Skin of body (tissue), 2 donors: ENCODE measurements around the gene DERA. TPM values are rescaled to one million over a fixed set of nuclear protein-coding genes. Genes with fewer than 3 reads are reported as not detected.
A peak's percentile ranks its signal among the peaks of the same experiment; 100 is the strongest.
"Not testable (repeated sequence)": the region's sequence is repeated elsewhere in the genome, so short reads cannot be mapped to it uniquely, and the experiment has no call there.

Experiments used
- DNase-seq: peaks from one replicate; lab custom pipeline; 2025; lab: John Stamatoyannopoulos, UW
- total RNA-seq: library from RNA; depleted of rRNA; stranded (reverse); fragments of >200 nt; gene quantifications from one replicate; pipeline ENCODE4 v1.2.3, GENCODE V29; 2014

DERA gene
- total RNA-seq, 1 donor from 2014 or later, result 33.8 TPM

DNA sequence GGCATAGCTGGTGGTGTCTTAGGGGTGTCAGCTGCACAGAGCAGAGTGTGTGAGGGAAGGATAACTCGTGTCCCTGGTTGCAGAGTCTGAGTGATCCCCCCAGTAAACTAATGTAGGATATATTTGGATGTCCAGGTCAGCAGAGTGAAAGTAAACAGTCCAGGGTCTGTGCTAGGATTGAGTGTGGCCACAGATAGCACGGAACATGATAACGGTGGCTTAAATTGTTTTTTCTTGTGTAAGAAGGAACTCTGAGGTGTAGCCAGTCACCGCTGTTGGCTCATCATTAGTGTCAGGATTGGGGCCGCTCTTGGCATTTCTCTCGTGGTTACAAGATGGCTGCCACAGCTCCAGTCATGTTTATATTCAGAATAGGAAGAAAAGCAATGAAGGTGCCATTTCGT, 97.3 kb downstream of the DERA start:
- DNase-seq, result no peak

DNA sequence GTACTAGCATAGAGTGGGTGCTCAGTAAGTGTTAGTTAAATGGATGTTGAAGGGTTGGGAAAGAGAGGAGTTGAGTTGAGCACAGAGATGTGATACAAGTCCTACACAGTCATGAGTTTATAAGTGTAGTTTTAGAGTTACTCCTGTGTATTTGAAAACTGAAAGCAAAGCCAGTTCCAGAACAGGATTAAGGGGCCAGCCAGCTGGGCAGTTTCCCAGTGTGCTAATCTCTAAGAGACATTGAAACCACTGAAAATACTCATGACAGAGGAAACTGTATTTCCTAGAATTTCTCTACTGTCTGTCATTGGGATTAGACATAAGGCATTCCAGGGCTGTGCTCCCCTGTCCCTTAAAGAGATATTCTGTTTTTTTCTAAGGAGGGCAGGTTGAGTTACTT, 101.0 kb downstream of the DERA start:
- peak; percentile 65 for DNase-seq

DNA sequence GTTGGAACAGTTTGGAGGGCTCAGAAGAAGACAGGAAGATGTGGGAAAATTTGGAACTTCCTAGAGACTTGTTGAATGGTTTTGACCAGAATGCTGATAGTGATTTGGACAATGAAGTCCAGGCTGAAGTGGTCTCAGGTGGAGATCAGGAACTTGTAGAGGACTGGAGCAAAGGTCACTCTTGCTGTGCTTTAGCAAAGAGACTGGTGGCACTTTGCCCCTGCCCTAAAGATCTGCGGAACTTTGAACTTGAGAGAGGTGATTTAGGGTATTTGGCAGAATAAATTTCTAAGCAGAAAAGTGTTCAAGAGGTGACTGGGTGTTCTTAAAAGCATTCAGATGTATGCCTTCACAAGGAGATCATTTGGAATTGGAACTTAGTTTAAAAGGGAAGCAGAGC, 102.6 kb downstream of the DERA start:
- DNase-seq, result not testable (repeated sequence)

DNA sequence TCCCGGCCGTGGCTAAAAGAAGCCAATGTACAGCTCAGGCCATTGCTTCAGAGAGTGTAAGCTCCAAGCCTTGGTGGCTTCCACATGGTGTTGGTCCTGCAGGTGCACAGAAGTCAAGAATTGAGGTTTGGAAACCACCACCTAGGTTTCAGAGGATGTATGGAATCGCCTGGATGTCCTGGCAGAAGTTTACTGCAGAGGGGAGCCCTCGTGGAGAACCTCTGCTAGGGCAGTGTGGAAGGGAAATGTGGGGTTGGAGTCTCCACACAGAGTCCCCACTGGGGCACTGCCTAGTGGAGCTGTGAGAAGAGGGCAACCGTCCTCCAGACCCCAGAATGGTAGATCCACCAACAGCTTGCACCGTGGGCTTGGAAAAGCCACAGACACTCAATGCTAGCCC, 103.3 kb downstream of the DERA start:
- DNase-seq, result not testable (repeated sequence)

DNA sequence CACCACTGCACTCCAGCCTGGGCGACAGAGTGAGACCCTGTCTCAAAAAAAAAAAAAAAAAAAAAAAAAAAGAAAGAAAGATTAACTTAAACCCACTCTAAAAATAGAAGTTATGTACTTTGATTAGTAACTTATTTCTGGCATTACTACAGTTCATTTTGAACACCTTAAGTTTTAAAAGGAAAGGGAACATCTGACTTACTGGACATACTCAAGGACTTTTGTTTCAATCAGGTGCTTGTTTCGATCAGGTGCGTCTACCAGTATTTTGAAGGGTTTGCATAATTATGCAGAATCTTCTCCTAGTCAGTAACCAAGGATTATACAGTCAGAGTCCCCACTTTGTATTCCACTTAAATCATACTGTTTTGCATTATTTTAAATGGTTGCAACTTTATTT, 105.6 kb downstream of the DERA start:
- DNase-seq, result no peak

DNA sequence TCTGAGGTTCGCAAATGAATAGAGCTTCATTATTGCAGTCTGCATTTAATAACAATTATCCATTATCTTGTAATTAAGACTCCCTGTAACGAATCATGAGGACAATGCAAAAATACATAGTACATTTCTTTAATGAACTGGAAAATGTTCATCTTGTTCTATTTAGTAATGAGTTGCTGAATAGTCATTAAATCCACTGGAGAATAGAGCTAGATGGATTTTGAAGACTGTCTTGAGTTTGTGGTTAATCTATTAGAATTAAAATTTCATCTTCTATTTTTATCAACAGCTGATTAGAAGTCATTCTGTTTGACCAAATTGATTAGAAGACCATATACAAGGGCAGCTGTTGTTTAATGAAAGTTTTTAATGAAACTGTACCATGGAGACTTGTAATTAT, 107.2 kb downstream of the DERA start:
- no peak for DNase-seq

DNA sequence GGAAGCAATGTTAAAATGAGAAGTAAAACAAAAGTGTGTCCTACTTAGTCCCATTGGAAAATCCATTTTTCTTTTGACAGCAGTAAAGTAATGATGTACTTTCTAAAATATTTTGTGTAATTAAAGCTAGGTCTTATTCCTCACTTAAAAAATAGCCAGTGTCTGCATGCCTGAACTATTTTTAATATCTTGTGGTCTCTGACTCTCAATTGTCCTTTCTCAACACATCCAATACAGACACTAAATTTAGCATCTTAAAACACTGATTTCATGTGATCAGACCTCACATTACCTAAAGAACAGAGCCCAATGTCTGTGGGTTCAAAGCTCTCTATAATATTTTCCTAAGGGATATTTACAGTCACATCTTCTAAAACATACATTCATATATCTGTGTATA, 108.0 kb downstream of the DERA start:
- DNase-seq, result no peak

DNA sequence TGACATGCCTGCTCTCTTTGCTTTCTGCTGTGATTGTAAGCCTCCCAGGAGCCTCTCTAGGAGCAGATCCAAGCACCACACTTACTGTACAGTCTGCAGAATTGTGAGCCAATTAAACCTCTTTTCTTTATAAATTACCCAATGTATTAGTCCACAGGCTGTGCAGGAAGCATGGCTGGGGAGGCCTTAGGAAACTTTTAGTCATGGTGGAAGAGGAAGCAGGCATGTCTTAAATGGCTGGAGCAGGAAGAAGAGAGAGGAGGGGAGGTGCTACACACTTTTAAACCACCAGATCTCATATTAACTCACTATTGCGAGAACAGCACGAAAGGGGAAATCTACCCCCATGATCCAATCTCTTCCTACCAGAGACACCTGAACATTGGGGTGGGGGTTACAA, 108.9 kb downstream of the DERA start:
- no peak for DNase-seq

DNA sequence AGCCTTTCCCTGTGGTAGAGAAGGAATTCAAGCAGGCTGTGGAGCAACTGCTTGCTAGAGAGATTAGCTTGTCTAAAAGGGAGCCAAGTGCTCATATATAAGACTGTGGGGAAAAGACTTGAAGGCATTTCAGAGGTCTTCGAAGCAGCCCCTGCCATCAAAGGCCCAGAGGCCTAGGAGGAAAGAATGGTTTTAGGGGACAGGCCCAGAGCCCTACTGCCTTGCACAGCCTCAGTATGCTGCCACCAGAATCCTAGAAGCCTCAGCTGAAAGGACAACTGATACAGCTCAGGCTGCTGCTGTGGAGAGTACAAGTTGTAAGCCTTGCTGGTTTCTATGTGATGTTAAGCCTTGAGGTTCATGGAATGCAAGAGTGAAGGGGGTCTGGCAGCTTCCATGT, 109.9 kb downstream of the DERA start:
- DNase-seq, result no peak

DNA sequence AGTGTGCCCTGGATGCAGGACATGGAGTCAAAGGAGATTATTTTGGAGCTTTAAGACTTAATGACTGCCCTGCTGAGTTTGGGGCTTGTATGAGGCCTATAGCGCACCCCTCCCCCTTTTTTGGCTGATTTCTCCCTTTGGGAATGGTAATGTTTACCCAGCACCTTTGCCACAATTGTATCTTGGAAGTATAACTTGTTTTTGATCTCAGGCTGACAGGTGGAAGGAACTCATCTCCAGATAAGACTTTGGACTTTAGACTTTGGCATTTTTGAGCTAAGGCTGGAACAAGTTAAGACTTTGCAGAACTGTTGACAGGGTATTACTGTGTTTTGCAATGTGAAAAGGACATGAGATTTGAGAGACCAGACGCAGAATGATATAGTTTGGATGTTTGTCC, 110.5 kb downstream of the DERA start:
- no peak for DNase-seq

DNA sequence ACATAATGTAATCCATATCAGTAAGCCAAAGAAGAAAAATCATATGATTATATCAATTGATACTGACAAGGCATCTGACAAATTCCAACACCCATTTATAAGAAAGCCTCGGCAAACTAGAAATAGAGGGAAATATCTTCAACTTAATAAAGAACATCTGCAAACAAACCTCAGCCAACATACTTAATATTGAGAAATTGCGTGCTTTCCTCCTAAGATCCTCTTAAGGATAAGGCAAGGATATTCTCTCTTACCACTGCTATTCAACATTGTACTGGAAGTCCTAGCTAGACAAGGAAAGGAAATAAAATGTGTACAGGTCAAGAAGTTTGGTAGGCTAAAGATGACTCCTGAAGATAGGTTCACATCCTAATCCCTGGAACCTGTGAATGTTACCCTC, 115.9 kb downstream of the DERA start:
- peak; percentile 69 for DNase-seq

DNA sequence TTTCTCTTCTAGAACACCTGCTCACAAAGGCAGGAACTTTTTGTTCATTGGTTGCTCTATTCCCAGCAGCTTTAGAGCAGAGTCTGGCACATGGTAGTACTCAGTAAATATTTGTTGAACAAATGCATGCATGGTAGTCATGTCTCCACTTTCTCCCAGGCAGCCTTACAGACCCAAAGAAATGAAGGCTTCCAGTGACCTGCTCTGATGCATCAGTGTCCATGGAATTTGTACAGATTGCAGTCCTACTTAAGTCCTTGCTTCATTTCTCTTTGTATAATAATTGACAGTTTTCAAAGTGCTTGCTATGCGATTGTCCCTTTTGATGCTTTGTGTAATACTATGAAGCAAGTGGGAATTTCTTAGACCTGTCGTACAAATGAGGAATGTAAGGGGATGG, 119.6 kb downstream of the DERA start:
- no peak for DNase-seq

DNA sequence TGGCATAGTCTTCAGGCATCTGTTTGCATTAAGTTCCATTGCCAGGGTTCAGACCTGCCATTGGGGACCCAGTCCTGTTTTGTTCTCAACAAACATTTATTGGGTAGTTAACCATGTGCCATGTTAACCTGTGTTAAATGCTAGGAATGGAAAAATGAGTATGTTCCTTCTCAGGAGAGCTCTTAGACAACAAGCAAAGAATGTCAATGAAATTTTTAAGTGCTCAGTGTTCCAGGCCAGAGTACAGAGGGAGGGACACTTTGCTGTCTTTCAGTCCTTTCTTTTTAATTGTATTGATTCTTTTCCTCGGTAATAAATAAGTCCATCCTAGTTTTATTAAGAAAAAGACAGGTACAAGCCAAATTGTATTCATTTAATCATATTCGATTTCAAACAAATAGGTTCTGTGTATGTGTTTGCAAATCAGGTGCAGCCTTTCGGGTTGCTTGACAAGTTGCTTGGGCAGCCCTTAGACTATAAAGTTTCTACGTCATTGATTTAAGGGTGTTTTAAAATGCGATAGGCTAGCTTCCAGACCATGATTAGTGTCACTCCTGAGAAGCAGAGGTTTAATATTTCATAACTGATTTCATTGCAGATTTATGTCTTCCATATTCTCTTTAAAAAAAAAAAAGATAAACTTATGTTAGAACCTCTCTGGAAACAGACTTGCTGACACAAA, 123.1 kb downstream of the DERA start:
- peak; percentile 46 for DNase-seq

DNA sequence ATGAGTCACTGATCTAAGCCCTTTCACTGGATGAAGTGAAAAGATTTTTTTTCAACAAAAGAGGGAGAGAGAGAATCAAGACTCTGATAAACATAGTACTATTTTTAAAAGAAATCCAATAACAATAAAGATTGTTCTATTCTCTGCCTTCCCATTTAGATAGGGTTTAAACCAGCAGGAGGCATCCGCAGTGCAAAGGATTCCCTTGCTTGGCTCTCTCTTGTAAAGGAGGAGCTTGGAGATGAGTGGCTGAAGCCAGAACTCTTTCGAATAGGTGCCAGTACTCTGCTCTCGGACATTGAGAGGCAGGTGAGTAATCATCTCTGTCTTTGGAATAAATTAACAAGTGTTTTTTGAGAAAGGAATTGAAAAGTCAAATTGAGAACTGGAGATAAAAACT, 124.9 kb downstream of the DERA start:
- no peak for DNase-seq

DNA sequence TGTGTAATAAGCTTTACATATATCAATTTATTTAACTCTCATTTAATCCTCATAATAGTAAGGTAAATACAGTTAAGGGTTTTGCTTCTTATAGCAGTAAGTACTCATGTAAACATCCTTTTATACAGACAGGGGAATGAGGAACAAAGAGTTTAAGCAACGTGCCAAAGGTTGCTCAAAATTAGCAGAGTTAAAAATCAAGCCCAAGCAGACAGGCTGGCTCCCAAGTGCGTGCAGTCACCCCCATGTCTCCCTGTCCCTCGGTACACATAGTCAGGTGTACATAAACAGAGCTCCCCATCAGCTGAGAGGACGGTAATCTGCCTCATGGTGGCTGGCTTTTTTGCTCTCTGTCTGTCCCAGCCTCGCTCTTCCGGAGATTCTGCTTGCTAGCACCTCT, 126.4 kb downstream of the DERA start:
- DNase-seq, result no peak

DNA sequence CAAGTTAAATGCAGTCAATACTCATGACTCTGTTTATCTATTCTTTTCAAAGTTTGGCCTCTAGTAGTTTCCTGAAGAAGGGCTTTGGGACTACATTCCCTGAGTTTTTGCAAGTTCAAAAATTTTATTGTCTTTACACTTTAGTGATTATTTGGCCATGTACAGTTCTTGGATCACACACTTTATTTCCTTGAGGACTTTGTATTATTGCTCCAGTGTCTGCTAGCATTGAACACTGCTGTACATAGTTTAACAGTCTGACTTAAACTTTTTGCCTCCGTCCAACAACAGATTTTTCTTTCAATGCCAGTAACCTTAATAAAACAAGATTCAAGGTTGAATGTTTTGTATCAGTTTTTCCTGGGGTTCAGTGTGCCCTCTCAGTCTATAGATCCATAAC, 132.3 kb downstream of the DERA start:
- no peak for DNase-seq

DNA sequence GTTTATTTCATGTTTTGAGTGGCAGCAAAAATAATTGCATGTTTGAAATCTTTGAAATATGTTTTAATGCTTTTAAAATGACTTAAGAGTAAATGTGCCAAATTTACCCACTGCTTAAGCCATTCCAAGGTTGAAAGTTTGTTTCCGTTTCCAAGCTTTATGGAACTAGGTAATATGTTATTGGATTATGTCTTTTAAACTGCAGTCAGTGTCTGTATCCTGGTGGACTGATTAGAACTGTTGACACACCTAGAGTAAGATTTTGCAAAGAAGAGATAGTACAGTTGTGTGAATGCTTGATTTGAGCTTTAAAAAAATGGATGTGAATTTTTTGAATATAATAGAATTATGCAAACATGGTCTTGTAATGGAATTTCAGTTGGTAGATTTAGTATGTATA, 135.1 kb downstream of the DERA start:
- DNase-seq, result no peak

DNA sequence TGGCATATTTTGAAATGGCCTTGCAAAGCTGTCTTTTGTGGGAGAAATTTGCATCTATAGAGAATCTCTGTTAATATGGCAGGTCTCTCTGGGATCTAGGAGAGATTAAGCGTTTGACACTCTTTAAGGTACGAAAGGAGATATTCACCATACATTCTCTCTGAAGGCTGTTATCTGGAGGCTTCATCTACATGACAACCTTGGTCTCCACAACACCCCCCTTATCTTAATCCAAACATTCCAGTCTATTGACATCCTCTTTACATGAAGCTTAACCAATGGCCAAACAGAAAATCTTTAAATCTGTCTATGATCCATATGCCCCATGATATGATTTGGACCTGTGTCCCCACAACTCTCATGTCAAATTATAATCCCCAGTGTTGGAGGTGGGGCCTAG, 137.4 kb downstream of the DERA start:
- no peak for DNase-seq

DNA sequence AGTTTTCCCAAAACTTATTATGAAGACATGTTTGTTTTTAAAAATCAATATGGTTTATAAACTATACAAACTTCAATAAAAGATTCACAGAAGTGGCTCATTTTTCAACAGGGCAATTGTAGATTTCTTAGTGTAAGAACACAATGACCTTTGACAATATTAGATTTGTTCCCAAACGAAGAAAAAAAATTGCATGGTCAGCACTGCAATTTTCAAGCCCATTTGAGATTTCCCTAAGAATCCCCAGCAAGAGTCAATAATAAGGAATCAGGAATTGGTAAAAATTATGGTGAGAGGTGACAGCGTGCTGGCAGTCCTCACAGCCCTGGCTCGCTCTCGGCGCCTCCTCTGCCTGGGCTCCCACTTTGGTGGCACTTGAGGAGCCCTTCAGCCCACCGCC, 145.8 kb downstream of the DERA start:
- no peak for DNase-seq

DNA sequence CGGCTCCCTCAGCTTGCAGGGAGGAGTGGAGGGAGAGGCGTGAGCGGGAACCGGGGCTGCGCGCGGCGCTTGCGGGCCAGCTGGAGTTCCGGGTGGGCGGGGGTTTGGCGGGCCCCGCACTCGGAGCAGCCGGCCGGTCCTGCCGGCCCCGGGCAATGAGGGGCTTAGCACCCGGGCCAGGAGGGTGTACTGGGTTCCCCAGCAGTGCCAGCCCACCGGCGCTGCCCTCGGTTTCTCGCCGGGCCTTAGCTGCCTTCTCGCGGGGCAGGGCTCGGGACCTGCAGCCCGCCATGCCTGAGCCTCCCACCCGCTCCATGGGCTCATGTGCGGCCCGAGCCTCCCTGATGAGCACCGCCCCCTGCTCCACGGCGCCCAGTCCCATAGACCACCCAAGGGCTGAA, 146.2 kb downstream of the DERA start:
- DNase-seq, result not testable (repeated sequence)

DNA sequence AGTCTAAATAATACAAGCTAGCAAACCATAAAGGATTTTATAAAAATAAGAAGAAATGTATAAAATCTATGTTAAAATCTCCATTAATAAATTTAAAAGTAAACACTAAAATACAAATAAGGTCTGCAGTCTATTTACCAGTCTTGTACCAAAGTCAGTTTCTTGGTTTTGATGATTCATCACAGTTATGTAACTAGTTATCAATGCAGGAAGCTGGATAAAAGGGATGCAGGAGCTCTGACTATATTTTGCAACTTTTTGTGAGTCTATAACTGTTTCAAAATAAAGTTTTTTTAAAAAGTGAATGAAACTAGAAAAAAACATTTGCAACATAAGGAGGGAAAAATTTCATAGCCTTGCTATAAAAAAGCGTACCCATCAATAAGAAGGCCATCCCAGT, 151.5 kb downstream of the DERA start:
- DNase-seq, result no peak

DNA sequence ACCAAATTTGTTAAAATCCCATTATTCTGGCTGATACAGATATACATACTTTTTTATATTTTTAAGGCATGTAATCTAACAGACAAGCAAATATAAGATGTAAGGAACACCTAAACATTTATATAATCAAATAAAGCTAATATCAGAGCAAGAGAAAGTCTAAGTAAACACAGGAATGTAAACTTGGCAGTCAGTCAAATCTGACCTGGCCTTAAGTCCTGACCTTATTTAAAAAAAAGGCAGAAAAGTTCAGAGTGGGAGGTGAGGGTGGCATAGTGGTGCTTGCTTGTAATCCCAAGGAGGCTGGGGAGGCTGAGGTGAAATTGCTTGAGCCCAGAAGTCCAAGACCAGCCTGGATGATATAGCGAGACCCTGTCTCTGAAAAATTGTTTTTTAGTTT, 152.6 kb downstream of the DERA start:
- no peak for DNase-seq

DNA sequence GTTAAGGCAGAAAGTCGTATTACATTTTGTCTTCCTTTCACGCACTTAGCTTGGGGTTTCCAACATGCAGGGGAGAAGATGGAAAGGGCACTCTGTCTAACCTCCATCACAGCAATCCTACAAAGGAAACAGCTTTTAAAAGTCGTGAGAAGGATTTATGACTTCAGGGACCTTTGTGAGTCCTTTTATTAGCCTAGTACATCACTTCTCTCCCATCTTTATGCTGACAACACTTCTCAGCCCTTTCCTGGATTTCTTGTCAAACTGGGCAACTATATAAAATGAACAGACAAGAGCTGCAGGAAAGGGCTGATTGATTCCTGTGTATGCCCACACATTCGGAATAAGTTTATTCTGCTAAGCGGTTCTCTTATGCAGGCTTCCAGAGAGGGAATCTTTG, 159.0 kb downstream of the DERA start:
- DNase-seq, result no peak

DNA sequence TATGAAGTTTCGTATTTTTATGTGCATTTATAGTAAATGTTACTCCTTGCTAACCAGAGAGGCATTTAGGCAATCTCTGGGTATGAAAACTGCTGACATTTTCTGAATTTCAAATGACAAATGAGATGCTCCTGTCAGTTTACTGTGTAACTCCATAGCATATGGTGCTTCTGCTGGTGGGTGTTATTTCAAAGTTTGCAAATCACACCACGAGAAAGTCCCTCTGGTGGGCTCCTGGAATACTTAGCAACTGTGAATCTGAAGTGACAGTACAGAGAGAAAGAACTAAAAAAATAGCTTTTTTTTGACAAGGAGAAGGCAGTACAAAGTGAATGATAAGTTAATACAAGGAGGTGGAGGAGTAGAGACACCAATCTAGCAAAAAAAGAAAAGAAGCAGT, 161.5 kb downstream of the DERA start:
- no peak for DNase-seq
